HG03139 (cell line): ENCODE measurements around the gene DTNBP1.
A peak's percentile ranks its signal among the peaks of the same experiment; 100 is the strongest.

ENCODE experiments used
- ATAC-seq: cut with Tn5 transposase; IDR thresholded peaks from one replicate; pipeline ENCODE4 v1.9.1; 2021; ENCODE audit not compliant: unreplicated experiment

The DTNBP1 gene

GRCh38 chr6:15626878-15627674, 35.8 kb downstream of the DTNBP1 start:
- ATAC-seq, result no peak

- ATAC-seq, result no peak
Observed at GRCh38 chr6:15626160-15626559, 36.7 kb downstream of the DTNBP1 start.

GRCh38 chr6:15623276-15624116, 39.3 kb downstream of the DTNBP1 start:
- no peak for ATAC-seq

GRCh38 chr6:15622045-15622740, 40.6 kb downstream of the DTNBP1 start:
- ATAC-seq, result no peak

GRCh38 chr6:15621203-15622044, 41.4 kb downstream of the DTNBP1 start:
- peak; percentile 73 for ATAC-seq

GRCh38 chr6:15620611-15621010, 42.2 kb downstream of the DTNBP1 start:
- ATAC-seq, result no peak

- no peak for ATAC-seq
Observed at GRCh38 chr6:15619330-15619729, 43.5 kb downstream of the DTNBP1 start.

GRCh38 chr6:15618685-15619084, 44.1 kb downstream of the DTNBP1 start:
- no peak for ATAC-seq

- no peak for ATAC-seq
Observed at GRCh38 chr6:15616261-15616660, 46.6 kb downstream of the DTNBP1 start.

- ATAC-seq, result no peak
Observed at GRCh38 chr6:15615802-15616201, 47.0 kb downstream of the DTNBP1 start.

- ATAC-seq, result no peak
Observed at GRCh38 chr6:15614277-15614676, 48.6 kb downstream of the DTNBP1 start.

GRCh38 chr6:15608396-15608795, 54.4 kb downstream of the DTNBP1 start:
- no peak for ATAC-seq

- ATAC-seq, result no peak
Observed at GRCh38 chr6:15607603-15608002, 55.2 kb downstream of the DTNBP1 start.

GRCh38 chr6:15606347-15606746, 56.5 kb downstream of the DTNBP1 start:
- ATAC-seq, result no peak

GRCh38 chr6:15604843-15605242, 58.0 kb downstream of the DTNBP1 start:
- ATAC-seq, result no peak

- ATAC-seq, result no peak
Observed at GRCh38 chr6:15602154-15602553, 60.7 kb downstream of the DTNBP1 start.

GRCh38 chr6:15598273-15598798, 64.5 kb downstream of the DTNBP1 start:
- no peak for ATAC-seq

GRCh38 chr6:15596186-15596896, 66.5 kb downstream of the DTNBP1 start:
- ATAC-seq, result no peak

- ATAC-seq, result no peak
Observed at GRCh38 chr6:15595461-15596173, 67.2 kb downstream of the DTNBP1 start.
